Thyroid gland (tissue), 4 donors: ENCODE measurements around the gene ANKRD65.

Experiments
- CTCF ChIP-seq, 6 experiments: fragments of 200-600 bp in 3 of 6; fragments of 450-650 bp in 3 of 6; sonication (generic) in 3 of 6; IDR thresholded peaks; one replicate each; pipeline ENCODE4 v1.5.1; 2016 to 2019; ENCODE audit warnings: antibody characterized with exemption in 6 of 6, mild to moderate bottlenecking in 2 of 6, inconsistent platforms in 1 of 6, moderate library complexity in 1 of 6
- POLR2A ChIP-seq, 2 donors: fragments of 450-650 bp; IDR thresholded peaks; one replicate each; pipeline ENCODE4 v1.6.1; 2017; ENCODE audit warnings: antibody characterized with exemption in 2 of 2, mild to moderate bottlenecking in 2 of 2, moderate library complexity in 1 of 2

DNA sequence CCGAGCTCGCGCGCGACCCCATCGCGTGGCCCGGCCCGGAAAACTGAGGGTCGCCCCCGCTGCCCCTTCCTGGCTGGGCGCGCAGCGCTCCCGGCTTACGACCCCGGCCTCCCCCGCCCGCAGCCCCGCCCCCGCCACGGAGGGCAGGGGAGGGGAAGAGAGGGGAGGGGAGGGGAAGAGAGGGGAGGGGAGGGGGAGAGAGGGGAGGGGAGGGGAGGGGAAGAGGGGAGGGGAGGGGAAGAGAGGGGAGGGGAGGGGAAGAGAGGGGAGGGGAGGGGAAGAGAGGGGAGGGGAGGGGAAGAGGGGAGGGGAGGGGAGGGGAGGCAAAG lies 6.7 kb upstream of the ANKRD65 start:
- TF ChIP-seq CTCF (IDR thresholded peaks at IDR 0.05) = no peak
- TF ChIP-seq POLR2A (IDR thresholded peaks at IDR 0.05) = no peak
